HEK293 (cell line): Measurements from ENCODE around the gene FILIP1.

Experiments
- CTCF ChIA-PET: fragments of 350-600 bp; formaldehyde crosslinking; extraction: SDS; loops from one replicate; lab custom pipeline; 2021; ENCODE audit warnings: antibody characterized with exemption; lab: Yijun Ruan, JAX
- POLR2A ChIA-PET: fragments of 300-600 bp; formaldehyde crosslinking; extraction: SDS; loops from one replicate; lab custom pipeline; 2020; ENCODE audit warnings: antibody characterized with exemption, inconsistent platforms; lab: Yijun Ruan, JAX
- H3K27ac ChIP-seq: fragments of 200-500 bp; sonication (Bioruptor generic); 2 replicates; pipeline ENCODE4 v1.5.1; 2014; ENCODE audit warnings: low read depth, low read length, control low read depth, inconsistent platforms; ENCODE audit errors: extremely low read depth
- H3K36me3 ChIP-seq, 2 experiments: fragments of 200-500 bp in 1 of 2; sonication (Bioruptor generic) in 1 of 2; 1 replicate in 1 of 2; 2 replicates in 1 of 2; pipeline ENCODE4 v1.5.1; 2014 to 2017; ENCODE audit warnings: inconsistent platforms in 2 of 2, low read length in 2 of 2; ENCODE audit not compliant: control insufficient read depth in 2 of 2, insufficient read depth in 1 of 2
- H3K4me1 ChIP-seq: fragments of 200-500 bp; sonication (Bioruptor generic); 2 replicates; pipeline ENCODE4 v1.5.1; 2014; ENCODE audit warnings: mild to moderate bottlenecking, low read length, inconsistent platforms; ENCODE audit not compliant: control insufficient read depth, insufficient read depth
- H3K4me3 ChIP-seq: 2 replicates; pipeline ENCODE4 v1.5.1; 2011; ENCODE audit warnings: low read depth, mild to moderate bottlenecking, control low read depth, low read length, moderate library complexity
- H3K9me3 ChIP-seq: fragments of 200-500 bp; sonication (Bioruptor generic); 2 replicates; pipeline ENCODE4 v1.5.1; 2014; ENCODE audit warnings: low read depth, low read length, inconsistent platforms; ENCODE audit not compliant: control insufficient read depth, insufficient read depth
- GLI4 ChIP-seq: fragments of 450-650 bp; formaldehyde crosslinking; IDR thresholded peaks from 2 replicates; pipeline ENCODE4 v1.5.1; 2016; ENCODE audit warnings: missing biosample characterization, missing genetic modification characterization
- HOXC10 ChIP-seq: sonication (generic); formaldehyde crosslinking; IDR thresholded peaks from 2 replicates; pipeline ENCODE4 v1.8.1; 2023; ENCODE audit warnings: mild to moderate bottlenecking, missing genetic modification reagents
- KLF10 ChIP-seq: fragments of 450-650 bp; IDR thresholded peaks from 2 replicates; pipeline ENCODE4 v1.5.1; 2018; ENCODE audit warnings: missing biosample characterization, mild to moderate bottlenecking, missing genetic modification characterization
- MYNN ChIP-seq: fragments of 450-650 bp; formaldehyde crosslinking; IDR thresholded peaks from 2 replicates; pipeline ENCODE4 v1.5.1; 2016; ENCODE audit warnings: missing biosample characterization, missing genetic modification characterization, borderline replicate concordance
- MZF1 ChIP-seq: fragments of 450-650 bp; formaldehyde crosslinking; IDR thresholded peaks from 2 replicates; pipeline ENCODE4 v1.5.1; 2017; ENCODE audit warnings: missing biosample characterization, missing genetic modification characterization, borderline replicate concordance
- REPIN1 ChIP-seq: fragments of 450-650 bp; formaldehyde crosslinking; IDR thresholded peaks from 2 replicates; pipeline ENCODE4 v1.5.1; 2017; ENCODE audit warnings: missing biosample characterization, missing genetic modification characterization, low read depth
- SP3 ChIP-seq: fragments of 450-650 bp; formaldehyde crosslinking; IDR thresholded peaks from 2 replicates; pipeline ENCODE4 v1.5.1; 2016; ENCODE audit warnings: missing biosample characterization, missing genetic modification characterization
- SP7 ChIP-seq: fragments of 450-650 bp; formaldehyde crosslinking; IDR thresholded peaks from 2 replicates; pipeline ENCODE4 v1.5.1; 2016; ENCODE audit warnings: missing biosample characterization, missing genetic modification characterization
- TCF7L2 ChIP-seq: IDR thresholded peaks from 2 replicates; pipeline ENCODE4 v1.6.1; 2011; ENCODE audit warnings: low read depth, mild to moderate bottlenecking, inconsistent platforms, low read length, moderate library complexity, borderline replicate concordance
- YY2 ChIP-seq: fragments of 450-650 bp; formaldehyde crosslinking; IDR thresholded peaks from 2 replicates; pipeline ENCODE4 v1.5.1; 2016; ENCODE audit warnings: missing biosample characterization, missing genetic modification characterization
- ZBTB1 ChIP-seq: fragments of 450-650 bp; formaldehyde crosslinking; IDR thresholded peaks from 2 replicates; pipeline ENCODE4 v1.5.1; 2016; ENCODE audit warnings: missing biosample characterization, missing genetic modification characterization
- ZBTB20 ChIP-seq: fragments of 450-650 bp; formaldehyde crosslinking; IDR thresholded peaks from 2 replicates; pipeline ENCODE4 v1.5.1; 2016; ENCODE audit warnings: missing biosample characterization, missing genetic modification characterization
- ZBTB21 ChIP-seq: fragments of 450-650 bp; formaldehyde crosslinking; IDR thresholded peaks from 2 replicates; pipeline ENCODE4 v1.5.1; 2017; ENCODE audit warnings: missing biosample characterization, missing genetic modification characterization
- ZBTB7A ChIP-seq: fragments of 450-650 bp; formaldehyde crosslinking; IDR thresholded peaks from 2 replicates; pipeline ENCODE4 v1.5.1; 2016; ENCODE audit warnings: low read depth, missing biosample characterization, missing genetic modification characterization
- ZFHX2 ChIP-seq: fragments of 450-650 bp; formaldehyde crosslinking; conservative IDR thresholded peaks from 2 replicates; pipeline ENCODE4 v1.5.1; 2016; ENCODE audit warnings: missing biosample characterization, missing genetic modification characterization
- ZFP37 ChIP-seq: fragments of 450-650 bp; formaldehyde crosslinking; IDR thresholded peaks from 2 replicates; pipeline ENCODE4 v1.5.1; 2016; ENCODE audit warnings: missing biosample characterization, missing genetic modification characterization
- ZNF146 ChIP-seq: fragments of 450-650 bp; formaldehyde crosslinking; IDR thresholded peaks from 2 replicates; pipeline ENCODE4 v1.5.1; 2016; ENCODE audit warnings: missing biosample characterization, missing genetic modification characterization
- ZNF214 ChIP-seq: fragments of 450-650 bp; formaldehyde crosslinking; IDR thresholded peaks from 2 replicates; pipeline ENCODE4 v1.5.1; 2017; ENCODE audit warnings: missing biosample characterization, mild to moderate bottlenecking, missing genetic modification characterization, borderline replicate concordance
- ZNF239 ChIP-seq: fragments of 450-650 bp; formaldehyde crosslinking; IDR thresholded peaks from 2 replicates; pipeline ENCODE4 v1.5.1; 2016; ENCODE audit warnings: missing biosample characterization, missing genetic modification characterization
- ZNF266 ChIP-seq: fragments of 450-650 bp; formaldehyde crosslinking; IDR thresholded peaks from 2 replicates; pipeline ENCODE4 v1.5.1; 2016; ENCODE audit warnings: missing biosample characterization, missing genetic modification characterization, low read depth
- ZNF302 ChIP-seq: fragments of 450-650 bp; formaldehyde crosslinking; IDR thresholded peaks from 2 replicates; pipeline ENCODE4 v1.5.1; 2016; ENCODE audit warnings: missing biosample characterization, missing genetic modification characterization, low read depth
- ZNF350 ChIP-seq: fragments of 450-650 bp; formaldehyde crosslinking; IDR thresholded peaks from 2 replicates; pipeline ENCODE4 v1.5.0; 2017; ENCODE audit warnings: missing biosample characterization, mild to moderate bottlenecking, missing genetic modification characterization
- ZNF37A ChIP-seq: fragments of 450-650 bp; IDR thresholded peaks from 2 replicates; pipeline ENCODE4 v1.5.1; 2018; ENCODE audit warnings: missing biosample characterization, missing genetic modification characterization
- ZNF404 ChIP-seq: fragments of 450-650 bp; formaldehyde crosslinking; IDR thresholded peaks from 2 replicates; pipeline ENCODE4 v1.5.1; 2017; ENCODE audit warnings: missing biosample characterization, missing genetic modification characterization
- ZNF433 ChIP-seq: fragments of 450-650 bp; formaldehyde crosslinking; IDR thresholded peaks from 2 replicates; pipeline ENCODE4 v1.5.1; 2016; ENCODE audit warnings: missing biosample characterization, missing genetic modification characterization, low read depth
- ZNF514 ChIP-seq: fragments of 450-650 bp; formaldehyde crosslinking; IDR thresholded peaks from 2 replicates; pipeline ENCODE4 v1.5.1; 2016; ENCODE audit warnings: missing biosample characterization, missing genetic modification characterization
- ZNF521 ChIP-seq: fragments of 450-650 bp; formaldehyde crosslinking; IDR thresholded peaks from 2 replicates; pipeline ENCODE4 v1.5.1; 2017; ENCODE audit warnings: missing biosample characterization, mild to moderate bottlenecking, missing genetic modification characterization
- ZNF548 ChIP-seq: fragments of 450-650 bp; formaldehyde crosslinking; IDR thresholded peaks from 2 replicates; pipeline ENCODE4 v1.5.1; 2016; ENCODE audit warnings: missing biosample characterization, missing genetic modification characterization
- ZNF621 ChIP-seq: fragments of 450-650 bp; formaldehyde crosslinking; IDR thresholded peaks from 2 replicates; pipeline ENCODE4 v1.5.1; 2017; ENCODE audit warnings: missing biosample characterization, missing genetic modification characterization
- ZNF664 ChIP-seq: fragments of 450-650 bp; formaldehyde crosslinking; IDR thresholded peaks from 2 replicates; pipeline ENCODE4 v1.5.1; 2016; ENCODE audit warnings: missing biosample characterization, missing genetic modification characterization
- ZNF677 ChIP-seq: fragments of 450-650 bp; IDR thresholded peaks from 2 replicates; pipeline ENCODE4 v1.5.0; 2018; ENCODE audit warnings: missing biosample characterization, mild to moderate bottlenecking, missing genetic modification characterization, moderate library complexity
- ZNF792 ChIP-seq: fragments of 450-650 bp; formaldehyde crosslinking; IDR thresholded peaks from 2 replicates; pipeline ENCODE4 v1.5.1; 2016; ENCODE audit warnings: missing biosample characterization, missing genetic modification characterization
- ZSCAN30 ChIP-seq: fragments of 450-650 bp; IDR thresholded peaks from 2 replicates; pipeline ENCODE4 v1.5.1; 2018; ENCODE audit warnings: missing biosample characterization, mild to moderate bottlenecking, missing genetic modification characterization, moderate library complexity
- TF ChIP-seq, protein P1 (sequence below): fragments of 450-650 bp; formaldehyde crosslinking; IDR thresholded peaks from 2 replicates; pipeline ENCODE4 v1.5.1; 2017; ENCODE audit warnings: missing biosample characterization, missing genetic modification characterization
- TF ChIP-seq, protein P2 (sequence below): fragments of 450-650 bp; formaldehyde crosslinking; IDR thresholded peaks from 2 replicates; pipeline ENCODE4 v1.5.1; 2017; ENCODE audit warnings: missing biosample characterization, missing genetic modification characterization
- TF ChIP-seq, protein P3 (sequence below): fragments of 450-650 bp; formaldehyde crosslinking; IDR thresholded peaks from 2 replicates; pipeline ENCODE4 v1.5.1; 2016; ENCODE audit warnings: missing biosample characterization, missing genetic modification characterization, low read depth

The FILIP1 gene

DNA sequence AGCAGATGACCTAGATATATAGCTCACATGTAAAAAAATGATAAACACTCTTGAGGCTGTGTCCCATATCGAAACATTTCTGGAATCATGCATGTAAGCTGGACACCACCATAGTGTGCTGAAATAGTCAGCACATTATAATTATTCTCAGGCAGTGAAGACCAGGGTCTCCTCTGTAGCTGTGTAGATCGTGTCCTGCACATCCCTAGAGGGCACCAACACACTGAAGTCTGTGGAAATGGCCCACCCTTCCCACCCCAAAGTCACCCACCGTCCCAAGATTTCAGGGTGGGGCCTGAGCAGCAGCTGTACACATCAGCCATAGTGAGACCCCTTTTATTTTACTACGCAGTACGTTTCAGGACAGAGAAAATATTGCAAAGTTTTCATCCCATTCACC lies 188.0 kb downstream of the FILIP1 start:
- H3K9me3 ChIP-seq: no peaks in the 10 kb centered on the region
- CTCF ChIA-PET: interaction anchor here (0.7 to 1.8 kb wide), 10 partner anchors 8 to 388 kb away, joined by 3 to 8 read pairs (median 4); no protein-coding TSS in a partner anchor
- TF ChIP-seq ZNF37A (tag by site-specific recombination) (no peak), TCF7L2 (no peak), ZNF621 (no peak), ZNF521 (no peak), ZFP37 (no peak), ZNF433 (no peak), ZBTB21 (tag by site-specific recombination) (no peak), ZNF404 (tag by site-specific recombination) (no peak), ZNF350 (tag by site-specific recombination) (no peak), ZNF214 (tag by site-specific recombination) (no peak), KLF10 (no peak), MYNN (tag by site-specific recombination) (no peak), GLI4 (no peak), ZFHX2 (tag by site-specific recombination) (no peak), YY2 (tag by site-specific recombination) (no peak), ZSCAN30 (tag by site-specific recombination) (no peak), ZNF664 (tag by site-specific recombination) (no peak), ZNF146 (no peak)
- TF ChIP-seq, all 188 proteins: peak for 0
- Histone ChIP-seq H3K4me1 (no peaks in the 10 kb centered on the region), H3K27ac (no peak overlapping the region), H3K36me3 (no peaks in the 10 kb centered on the region), H3K4me3 (no peak overlapping the region)
- POLR2A ChIA-PET: interaction anchor here (0.6 to 1.2 kb wide), 2 partner anchors 30 to 219 kb away, joined by 3 to 4 read pairs; no protein-coding TSS in a partner anchor

DNA sequence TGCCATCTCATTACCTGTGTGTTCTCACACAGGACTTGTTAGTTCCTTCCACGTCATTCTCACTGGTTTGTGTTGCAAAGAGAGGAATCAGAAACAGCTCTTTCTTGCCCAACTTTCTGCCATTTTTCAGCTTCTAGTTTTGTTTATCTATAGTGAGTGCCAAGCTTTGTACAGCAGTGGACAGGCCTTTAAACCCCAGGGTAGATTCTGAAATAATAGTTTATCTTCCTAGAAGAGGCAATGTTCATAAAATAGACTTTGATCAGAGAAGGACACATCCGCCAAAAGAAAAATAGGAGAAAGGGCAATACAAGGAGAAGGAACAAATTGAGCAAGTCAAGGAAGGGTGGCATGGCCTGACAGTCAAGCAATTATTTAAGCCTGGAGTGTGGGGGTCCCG lies 191.3 kb downstream of the FILIP1 start:
- Histone ChIP-seq H3K4me1 (no peaks in the 10 kb centered on the region), H3K36me3 (no peaks in the 10 kb centered on the region), H3K4me3 (no peak overlapping the region), H3K9me3 (no peaks in the 10 kb centered on the region), H3K27ac (no peak overlapping the region)
- ChIA-PET POLR2A (interaction anchor here (1.8 kb wide), 1 partner anchor 17 kb away, joined by 5 read pairs; the partner anchor contains the start of gene TMEM30A), CTCF (interaction anchor here (0.7 to 2.7 kb wide), 5 partner anchors 31 to 244 kb away, joined by 3 to 14 read pairs (median 4); no protein-coding TSS in a partner anchor)
- TF ChIP-seq HOXC10 (CRISPR knock-in tag) (no peak), SP3 (no peak), ZNF266 (no peak), ZBTB20 (no peak), ZNF548 (tag by site-specific recombination) (no peak), REPIN1 (tag by site-specific recombination) (no peak), ZNF239 (tag by site-specific recombination) (no peak), MZF1 (tag by site-specific recombination) (no peak), ZNF514 (tag by site-specific recombination) (no peak), ZBTB1 (no peak), ZBTB7A (tag by site-specific recombination) (no peak), ZSCAN30 (tag by site-specific recombination) (no peak), SP7 (tag by site-specific recombination) (no peak), ZNF792 (tag by site-specific recombination) (no peak), ZNF302 (tag by site-specific recombination) (no peak), ZNF677 (no peak)
- TF ChIP-seq, protein P1, sequence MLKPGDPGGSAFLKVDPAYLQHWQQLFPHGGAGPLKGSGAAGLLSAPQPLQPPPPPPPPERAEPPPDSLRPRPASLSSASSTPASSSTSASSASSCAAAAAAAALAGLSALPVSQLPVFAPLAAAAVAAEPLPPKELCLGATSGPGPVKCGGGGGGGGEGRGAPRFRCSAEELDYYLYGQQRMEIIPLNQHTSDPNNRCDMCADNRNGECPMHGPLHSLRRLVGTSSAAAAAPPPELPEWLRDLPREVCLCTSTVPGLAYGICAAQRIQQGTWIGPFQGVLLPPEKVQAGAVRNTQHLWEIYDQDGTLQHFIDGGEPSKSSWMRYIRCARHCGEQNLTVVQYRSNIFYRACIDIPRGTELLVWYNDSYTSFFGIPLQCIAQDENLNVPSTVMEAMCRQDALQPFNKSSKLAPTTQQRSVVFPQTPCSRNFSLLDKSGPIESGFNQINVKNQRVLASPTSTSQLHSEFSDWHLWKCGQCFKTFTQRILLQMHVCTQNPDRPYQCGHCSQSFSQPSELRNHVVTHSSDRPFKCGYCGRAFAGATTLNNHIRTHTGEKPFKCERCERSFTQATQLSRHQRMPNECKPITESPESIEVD (tag by site-specific recombination): no peak
- TF ChIP-seq, protein P2, sequence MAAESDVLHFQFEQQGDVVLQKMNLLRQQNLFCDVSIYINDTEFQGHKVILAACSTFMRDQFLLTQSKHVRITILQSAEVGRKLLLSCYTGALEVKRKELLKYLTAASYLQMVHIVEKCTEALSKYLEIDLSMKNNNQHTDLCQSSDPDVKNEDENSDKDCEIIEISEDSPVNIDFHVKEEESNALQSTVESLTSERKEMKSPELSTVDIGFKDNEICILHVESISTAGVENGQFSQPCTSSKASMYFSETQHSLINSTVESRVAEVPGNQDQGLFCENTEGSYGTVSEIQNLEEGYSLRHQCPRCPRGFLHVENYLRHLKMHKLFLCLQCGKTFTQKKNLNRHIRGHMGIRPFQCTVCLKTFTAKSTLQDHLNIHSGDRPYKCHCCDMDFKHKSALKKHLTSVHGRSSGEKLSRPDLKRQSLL (tag by site-specific recombination): no peak
- TF ChIP-seq, protein P3, sequence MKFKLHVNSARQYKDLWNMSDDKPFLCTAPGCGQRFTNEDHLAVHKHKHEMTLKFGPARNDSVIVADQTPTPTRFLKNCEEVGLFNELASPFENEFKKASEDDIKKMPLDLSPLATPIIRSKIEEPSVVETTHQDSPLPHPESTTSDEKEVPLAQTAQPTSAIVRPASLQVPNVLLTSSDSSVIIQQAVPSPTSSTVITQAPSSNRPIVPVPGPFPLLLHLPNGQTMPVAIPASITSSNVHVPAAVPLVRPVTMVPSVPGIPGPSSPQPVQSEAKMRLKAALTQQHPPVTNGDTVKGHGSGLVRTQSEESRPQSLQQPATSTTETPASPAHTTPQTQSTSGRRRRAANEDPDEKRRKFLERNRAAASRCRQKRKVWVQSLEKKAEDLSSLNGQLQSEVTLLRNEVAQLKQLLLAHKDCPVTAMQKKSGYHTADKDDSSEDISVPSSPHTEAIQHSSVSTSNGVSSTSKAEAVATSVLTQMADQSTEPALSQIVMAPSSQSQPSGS (tag by site-specific recombination): no peak
